Neuronal stem cell (in vitro differentiated cells): ENCODE data around the gene KSR2.

ENCODE experiments used
- DNase-seq: peaks from one replicate; pipeline ENCODE4 v3.0.0-alpha.2; 2013; ENCODE audit warnings: low spot score
- H2AFZ ChIP-seq: one replicate; pipeline ENCODE4 v1.6.1; 2013; ENCODE audit warnings: mild to moderate bottlenecking, low read length, inconsistent platforms
- H2AK5ac ChIP-seq: 2 replicates; pipeline ENCODE4 v1.6.1; 2013; ENCODE audit warnings: low read depth, mild to moderate bottlenecking, inconsistent platforms, low read length, moderate library complexity, mixed read lengths
- H2BK120ac ChIP-seq: 2 replicates; pipeline ENCODE4 v1.6.1; 2013; ENCODE audit warnings: low read depth, mild to moderate bottlenecking, inconsistent platforms, low read length, moderate library complexity, mixed read lengths
- H2BK12ac ChIP-seq: one replicate; pipeline ENCODE4 v1.6.1; 2013; ENCODE audit warnings: low read length, inconsistent platforms
- H2BK15ac ChIP-seq: 2 replicates; pipeline ENCODE4 v1.6.1; 2013; ENCODE audit warnings: mild to moderate bottlenecking, low read length, inconsistent platforms, mixed read lengths
- H2BK5ac ChIP-seq: one replicate; pipeline ENCODE4 v1.6.1; 2013; ENCODE audit warnings: inconsistent platforms, mild to moderate bottlenecking, low read length, moderate library complexity
- H3K14ac ChIP-seq: one replicate; pipeline ENCODE4 v1.6.1; 2013; ENCODE audit warnings: low read length, inconsistent platforms
- H3K18ac ChIP-seq: 2 replicates; pipeline ENCODE4 v1.6.1; 2013; ENCODE audit warnings: low read length, inconsistent platforms
- H3K23ac ChIP-seq: 2 replicates; pipeline ENCODE4 v1.6.1; 2013; ENCODE audit warnings: low read depth, mild to moderate bottlenecking, mixed read lengths, low read length, inconsistent platforms; ENCODE audit not compliant: poor library complexity
- H3K27ac ChIP-seq: replicated peaks from 3 replicates; pipeline ENCODE4 v1.5.1; 2013; ENCODE audit warnings: low read length, inconsistent platforms
- H3K27me3 ChIP-seq, 3 experiments: 2 replicates each; pipeline ENCODE4 v1.6.1; 2013; ENCODE audit warnings: low read length in 3 of 3, mild to moderate bottlenecking in 2 of 3, inconsistent platforms in 1 of 3, low read depth in 1 of 3, mixed read lengths in 1 of 3, moderate library complexity in 1 of 3; ENCODE audit not compliant: control insufficient read depth in 3 of 3, insufficient read depth in 3 of 3
- H3K36me3 ChIP-seq, 2 donors: replicated peaks in 1 of 2; 2 replicates each; pipeline ENCODE4 v1.6.1; 2013; ENCODE audit warnings: low read length in 2 of 2; ENCODE audit not compliant: control insufficient read depth in 2 of 2, insufficient read depth in 2 of 2
- H3K4ac ChIP-seq: 2 replicates; pipeline ENCODE4 v1.6.1; 2013; ENCODE audit warnings: inconsistent platforms, mild to moderate bottlenecking, low read length, moderate library complexity
- H3K4me1 ChIP-seq, 2 donors: 1 replicate in 1 of 2; 2 replicates in 1 of 2; pipeline ENCODE4 v1.6.1; 2013; ENCODE audit warnings: low read length in 2 of 2, low read depth in 1 of 2; ENCODE audit not compliant: control insufficient read depth in 2 of 2, insufficient read depth in 1 of 2
- H3K4me2 ChIP-seq: one replicate; pipeline ENCODE4 v1.6.1; 2013; ENCODE audit warnings: mild to moderate bottlenecking, low read length, inconsistent platforms; ENCODE audit not compliant: insufficient read depth, poor library complexity, severe bottlenecking
- H3K4me3 ChIP-seq, 2 donors: 2 replicates each; pipeline ENCODE4 v1.5.1; 2013; ENCODE audit warnings: low read length in 2 of 2, mild to moderate bottlenecking in 2 of 2, inconsistent platforms in 1 of 2, moderate library complexity in 1 of 2
- H3K79me1 ChIP-seq: one replicate; pipeline ENCODE4 v1.6.1; 2013; ENCODE audit warnings: low read depth, mild to moderate bottlenecking, inconsistent platforms, low read length, moderate library complexity
- H3K9ac ChIP-seq: one replicate; pipeline ENCODE4 v1.6.1; 2013; ENCODE audit warnings: mild to moderate bottlenecking, low read depth, low read length, inconsistent platforms; ENCODE audit not compliant: poor library complexity
- H3K9me3 ChIP-seq, 2 donors: replicated peaks in 1 of 2; 2 replicates each; pipeline versions ENCODE3 to v1.6.1; 2013; ENCODE audit warnings: low read length in 2 of 2, mild to moderate bottlenecking in 2 of 2, inconsistent platforms in 1 of 2, low read depth in 1 of 2, mixed read lengths in 1 of 2, moderate library complexity in 1 of 2; ENCODE audit not compliant: control insufficient read depth in 2 of 2, insufficient read depth in 1 of 2
- H4K8ac ChIP-seq: one replicate; pipeline ENCODE4 v1.6.1; 2013; ENCODE audit warnings: low read depth, mild to moderate bottlenecking, inconsistent platforms, low read length, moderate library complexity
- H4K91ac ChIP-seq: one replicate; pipeline ENCODE4 v1.6.1; 2013; ENCODE audit warnings: low read length, low read depth, mild to moderate bottlenecking, inconsistent platforms; ENCODE audit not compliant: poor library complexity
- WGBS, 2 donors: extraction: QIAGEN DNeasy Blood & Tissue Kit; methylation state at CpG; one replicate each; pipeline ENCODE4 v1.1.7; 2013; ENCODE audit warnings: missing lambda C conversion rate in 2 of 2, mixed read lengths in 1 of 2; ENCODE audit not compliant: insufficient read length in 2 of 2, insufficient replicate concordance in 1 of 2; ENCODE audit errors: extremely low coverage in 2 of 2; 5-methylcytosine and 5-hydroxymethylcytosine counted together

KSR2 gene

GRCh38 chr12:117830471-117830870, 138.3 kb downstream of the KSR2 start:
- Histone ChIP-seq H3K36me3 (no peaks in the 10 kb centered on the region), H3K14ac (no peak overlapping the region), H2BK12ac (no peak overlapping the region), H3K4me1 (peaks cover 0 to 2% of the 10 kb centered on the region in 2 donors), H3K9me3 (peaks cover 0 to 6% of the 10 kb centered on the region in 2 donors), H3K27me3 (peaks cover 0 to 6% (median 0%) of the 10 kb centered on the region in 3 experiments), H3K4me3 (no peak overlapping the region), H2AFZ (no peak overlapping the region), H3K18ac (no peak overlapping the region), H3K4me2 (no peak overlapping the region), H2AK5ac (no peak overlapping the region), H4K91ac (no peak overlapping the region), H3K79me1 (no peaks in the 10 kb centered on the region), H3K23ac (no peak overlapping the region), H4K8ac (no peak overlapping the region), H2BK15ac (no peak overlapping the region), H3K4ac (no peak overlapping the region), H3K27ac (no peak overlapping the region), H2BK120ac (no peak overlapping the region), H2BK5ac (no peak overlapping the region), H3K9ac (no peak overlapping the region)
- no CpG with 5 or more reads among the region's 5 CpGs for WGBS, 2 donors
- no peak for DNase-seq

DNA sequence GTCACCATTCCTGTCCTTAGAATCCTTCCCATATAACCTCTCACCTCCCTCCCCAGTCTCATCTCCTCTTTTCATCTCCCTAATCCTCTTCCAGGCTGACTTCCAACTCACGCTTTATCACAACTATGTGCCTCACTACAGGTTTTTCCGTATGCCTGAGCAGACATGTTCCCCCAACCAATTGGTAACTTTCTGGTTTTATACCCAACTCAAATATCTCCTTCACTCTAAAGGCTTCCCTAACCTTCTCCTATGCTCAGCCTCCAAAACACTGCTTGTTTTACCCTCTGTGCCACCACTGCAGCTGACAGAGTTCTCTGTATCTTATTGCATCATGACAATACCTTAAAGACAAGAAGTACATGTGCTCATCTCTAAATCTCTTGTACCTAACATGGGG, 139.7 kb downstream of the KSR2 start:
- Histone ChIP-seq H2AFZ (no peak overlapping the region), H4K8ac (no peak overlapping the region), H3K4me2 (no peak overlapping the region), H2AK5ac (no peak overlapping the region), H2BK12ac (no peak overlapping the region), H3K18ac (no peak overlapping the region), H3K14ac (no peak overlapping the region), H2BK5ac (no peak overlapping the region), H3K9me3 (peaks cover 0 to 6% of the 10 kb centered on the region in 2 donors), H3K4me1 (peaks cover 0 to 2% of the 10 kb centered on the region in 2 donors), H3K27me3 (no peaks in the 10 kb centered on the region), H3K23ac (no peak overlapping the region), H3K9ac (no peak overlapping the region), H3K36me3 (no peaks in the 10 kb centered on the region), H2BK120ac (no peak overlapping the region), H3K4ac (no peak overlapping the region), H3K4me3 (no peak overlapping the region), H3K79me1 (no peaks in the 10 kb centered on the region), H3K27ac (no peak overlapping the region), H4K91ac (no peak overlapping the region), H2BK15ac (no peak overlapping the region)
- no CpG with 5 or more reads among the region's 2 CpGs for WGBS, 2 donors
- DNase-seq = no peak

GRCh38 chr12:117827660-117828059, 141.1 kb downstream of the KSR2 start:
- peaks cover 0 to 1% of the 10 kb centered on the region in 2 donors for H3K4me1 ChIP-seq
- H4K8ac ChIP-seq = no peak overlapping the region
- H3K4ac ChIP-seq = no peak overlapping the region
- no peak overlapping the region for H2BK12ac ChIP-seq
- no peak overlapping the region for H3K4me2 ChIP-seq
- H2BK120ac ChIP-seq = no peak overlapping the region
- no peak overlapping the region for H4K91ac ChIP-seq
- no peak overlapping the region for H2AK5ac ChIP-seq
- H3K4me3 ChIP-seq = no peak overlapping the region
- no peak overlapping the region for H2BK15ac ChIP-seq
- peaks cover 0 to 6% of the 10 kb centered on the region in 2 donors for H3K9me3 ChIP-seq
- no peak overlapping the region for H3K9ac ChIP-seq
- no peak overlapping the region for H3K18ac ChIP-seq
- H3K27me3 ChIP-seq = no peaks in the 10 kb centered on the region
- H2AFZ ChIP-seq = no peak overlapping the region
- H2BK5ac ChIP-seq = no peak overlapping the region
- WGBS, 2 donors = no CpG with 5 or more reads among the region's 2 CpGs
- H3K14ac ChIP-seq = no peak overlapping the region
- no peak for DNase-seq
- H3K27ac ChIP-seq = no peak overlapping the region
- no peaks in the 10 kb centered on the region for H3K79me1 ChIP-seq
- H3K23ac ChIP-seq = no peak overlapping the region
- no peaks in the 10 kb centered on the region for H3K36me3 ChIP-seq

- H2BK15ac ChIP-seq = no peak overlapping the region
- H3K79me1 ChIP-seq = no peaks in the 10 kb centered on the region
- H3K4me3 ChIP-seq = no peak overlapping the region
- no peak overlapping the region for H3K23ac ChIP-seq
- H2BK12ac ChIP-seq = no peak overlapping the region
- no peak overlapping the region for H3K9ac ChIP-seq
- DNase-seq = no peak
- no peak overlapping the region for H2BK120ac ChIP-seq
- H3K27ac ChIP-seq = no peak overlapping the region
- no peak overlapping the region for H4K8ac ChIP-seq
- H3K9me3 ChIP-seq = peaks cover 0 to 6% of the 10 kb centered on the region in 2 donors
- H2AK5ac ChIP-seq = no peak overlapping the region
- WGBS, 2 donors = no CpG with 5 or more reads among the region's 3 CpGs
- H2AFZ ChIP-seq = no peak overlapping the region
- no peaks in the 10 kb centered on the region for H3K4me1 ChIP-seq
- H3K4ac ChIP-seq = no peak overlapping the region
- H2BK5ac ChIP-seq = no peak overlapping the region
- H3K27me3 ChIP-seq = no peaks in the 10 kb centered on the region
- H3K18ac ChIP-seq = no peak overlapping the region
- no peak overlapping the region for H3K14ac ChIP-seq
- no peak overlapping the region for H3K4me2 ChIP-seq
- no peaks in the 10 kb centered on the region for H3K36me3 ChIP-seq
- H4K91ac ChIP-seq = no peak overlapping the region
Measured at GRCh38 chr12:117825827-117826226, 143.0 kb downstream of the KSR2 start.
